Endothelial cell of umbilical vein (primary cell): ENCODE results near the gene ULK1. TPM values are rescaled to one million over a fixed set of nuclear protein-coding genes. Genes with fewer than 3 reads are reported as not detected.

Source experiments
- BruUV-seq: library from RNA; stranded (reverse); fragments of 400-500 nt; replicated peaks from 2 replicates; lab custom pipeline; 2021; lab: Mats Ljungman, UMichigan
- CTCF ChIA-PET: fragments of 300-600, 350-600 bp; sonication (Branson Sonifier 250); formaldehyde crosslinking; loops from one replicate; lab custom pipeline; 2021; ENCODE audit warnings: antibody characterized with exemption, inconsistent platforms; lab: Charles Lee
- POLR2A ChIA-PET: fragments of 300-600, 350-600 bp; sonication (Branson Sonifier 250); formaldehyde crosslinking; loops from one replicate; lab custom pipeline; 2021; ENCODE audit warnings: antibody characterized with exemption, inconsistent platforms; lab: Charles Lee
- DNase-seq: peaks from one replicate; pipeline ENCODE4 v3.0.0-alpha.2; 2011; ENCODE audit warnings: low read depth, low spot score
- FAIRE-seq: peaks from 2 replicates; lab custom pipeline; 2011; peaks lifted over from hg19 to GRCh38; lab: Jason Lieb, UNC
- H2AFZ ChIP-seq: 2 replicates; pipeline ENCODE4 v1.6.0; 2012; ENCODE audit warnings: low read depth, low read length, control low read depth, inconsistent platforms
- H3K27ac ChIP-seq: 2 replicates; pipeline ENCODE4 v1.5.1; 2011; ENCODE audit warnings: low read depth, mild to moderate bottlenecking, control low read depth, low read length, moderate library complexity; ENCODE audit not compliant: insufficient read depth
- H3K27me3 ChIP-seq, 2 experiments: 2 replicates each; pipeline versions ENCODE4 v1.6.0 to v1.6.1; 2011; ENCODE audit warnings: low read length in 2 of 2, mixed read lengths in 1 of 2; ENCODE audit not compliant: control insufficient read depth in 2 of 2, insufficient read depth in 2 of 2
- H3K36me3 ChIP-seq, 2 experiments: 2 replicates in 1 of 2; 3 replicates in 1 of 2; pipeline ENCODE4 v1.5.1; 2011; ENCODE audit warnings: low read length in 2 of 2, mild to moderate bottlenecking in 1 of 2, moderate library complexity in 1 of 2; ENCODE audit not compliant: control insufficient read depth in 2 of 2, insufficient read depth in 2 of 2; ENCODE audit errors: extremely low read depth in 1 of 2
- H3K4me1 ChIP-seq: 3 replicates; pipeline ENCODE4 v1.5.1; 2011; ENCODE audit warnings: mild to moderate bottlenecking, low read length; ENCODE audit not compliant: control insufficient read depth, insufficient read depth; ENCODE audit errors: extremely low read depth
- H3K4me2 ChIP-seq: 2 replicates; pipeline ENCODE4 v1.6.1; 2011; ENCODE audit warnings: low read length, control low read depth, mixed read lengths; ENCODE audit not compliant: insufficient read depth
- H3K4me3 ChIP-seq, 3 experiments: fragments of 200-600 bp in 1 of 3; sonication (generic), shearing (Covaris generic) in 1 of 3; replicated peaks in 1 of 3; 2 replicates each; pipeline ENCODE4 v1.5.1; 2011 to 2016; ENCODE audit warnings: control low read depth in 3 of 3, low read length in 3 of 3, mild to moderate bottlenecking in 2 of 3, inconsistent platforms in 1 of 3, low read depth in 1 of 3, moderate library complexity in 1 of 3; ENCODE audit not compliant: insufficient read depth in 1 of 3
- H3K79me2 ChIP-seq: 2 replicates; pipeline ENCODE4 v1.6.0; 2012; ENCODE audit warnings: low read length, inconsistent platforms; ENCODE audit not compliant: control insufficient read depth, insufficient read depth
- H3K9ac ChIP-seq: replicated peaks from 2 replicates; pipeline ENCODE3; 2011; ENCODE audit warnings: low read length, control low read depth; ENCODE audit not compliant: insufficient read depth; ENCODE audit errors: extremely low read depth
- H3K9me1 ChIP-seq: replicated peaks from 3 replicates; pipeline ENCODE4 v1.6.0; 2011; ENCODE audit warnings: mild to moderate bottlenecking, low read length; ENCODE audit not compliant: control insufficient read depth, insufficient read depth; ENCODE audit errors: extremely low read depth
- H3K9me3 ChIP-seq: replicated peaks from 2 replicates; pipeline ENCODE4 v1.5.1; 2012; ENCODE audit warnings: low read length, inconsistent platforms; ENCODE audit not compliant: control insufficient read depth, insufficient read depth
- H4K20me1 ChIP-seq: replicated peaks from 2 replicates; pipeline ENCODE3; 2011; ENCODE audit warnings: mild to moderate bottlenecking, low read length; ENCODE audit not compliant: control insufficient read depth, insufficient read depth; ENCODE audit errors: extremely low read depth
- CTCF ChIP-seq, 2 donors: IDR thresholded peaks; 1 replicate in 1 of 2; 2 replicates in 1 of 2; pipeline ENCODE4 v1.5.1; 2011; ENCODE audit warnings: low read length in 2 of 2, mild to moderate bottlenecking in 2 of 2, moderate library complexity in 2 of 2, control low read depth in 1 of 2, inconsistent platforms in 1 of 2, low read depth in 1 of 2; ENCODE audit not compliant: insufficient read depth in 1 of 2; ENCODE audit errors: extremely low read depth in 1 of 2
- EZH2 ChIP-seq: IDR thresholded peaks from 2 replicates; pipeline ENCODE4 v1.6.1; 2012; ENCODE audit warnings: borderline replicate concordance, low read depth, mild to moderate bottlenecking, moderate library complexity, low read length, inconsistent platforms; ENCODE audit not compliant: severe bottlenecking
- FOS ChIP-seq: IDR thresholded peaks from 2 replicates; pipeline ENCODE4 v1.6.1; 2011; ENCODE audit warnings: mild to moderate bottlenecking, low read length, moderate library complexity, borderline replicate concordance; ENCODE audit not compliant: insufficient read depth
- GATA2 ChIP-seq: IDR thresholded peaks from 2 replicates; pipeline ENCODE4 v1.7.0; 2011; ENCODE audit warnings: low read depth, mild to moderate bottlenecking, moderate library complexity, mixed read lengths, low read length; ENCODE audit not compliant: insufficient read length, insufficient read depth
- JUN ChIP-seq: IDR thresholded peaks from 2 replicates; pipeline ENCODE4 v1.6.1; 2011; ENCODE audit warnings: borderline replicate concordance, low read depth; ENCODE audit not compliant: insufficient read length, insufficient read depth
- MAX ChIP-seq: IDR thresholded peaks from 2 replicates; pipeline ENCODE4 v1.6.1; 2011; ENCODE audit not compliant: insufficient read depth, insufficient read length
- MYC ChIP-seq: IDR thresholded peaks from one replicate; pipeline ENCODE4 v1.6.1; 2011; ENCODE audit warnings: mild to moderate bottlenecking, low read depth, low read length
- POLR2A ChIP-seq: IDR thresholded peaks from 2 replicates; pipeline ENCODE4 v1.6.1; 2012; ENCODE audit warnings: low read depth, mild to moderate bottlenecking, control low read depth, low read length
- POLR2AphosphoS5 ChIP-seq: IDR thresholded peaks from 2 replicates; pipeline ENCODE4 v1.6.1; 2012; ENCODE audit warnings: low read depth, mild to moderate bottlenecking, control low read depth, low read length, moderate library complexity; ENCODE audit not compliant: insufficient read depth
- dilution Hi-C: fragments of 300-500 bp; cut with MboI; formaldehyde crosslinking; loops from one replicate; pipeline ENCODE4 v1.15.0; 2019; ENCODE audit warnings: low sequenced_read_pairs; ENCODE audit not compliant: extremely low pct_ligation_motif_present
- intact Hi-C: fragments of 100-400 bp; cut with micrococcal nuclease; formaldehyde crosslinking; loops from one replicate; pipeline ENCODE4 v1.10.0; 2022
- polyA plus RNA-seq, 4 experiments: library from polyadenylated mRNA; depleted of rRNA in 3 of 4; stranded (reverse) in 3 of 4; unstranded in 1 of 4; fragments of >200 nt; gene quantifications; 2 replicates each; pipeline versions ENCODE4 v1.2.1 to v1.2.3, GENCODE V29; 2011 to 2012; ENCODE audit warnings: missing spikeins in 1 of 4
- small RNA-seq: library from RNA; depleted of rRNA; stranded (forward); fragments of <200 nt; gene quantifications from one replicate; pipeline ENCODE3, GENCODE V24; 2012; ENCODE audit warnings: low replicate concordance, low read depth; ENCODE audit not compliant: insufficient read depth, insufficient read length
- total RNA-seq: library from RNA; stranded (reverse); gene quantifications from 2 replicates; pipeline ENCODE4 v1.2.3, GENCODE V29; 2021

The ULK1 gene
- total and polyA plus RNA-seq, 2 donors (not counting 3 experiments of a cell fraction or from before 2014, with no cell fraction given): 14.4 to 38.2 TPM

GRCh38 chr12:131971226-131971625 lies 76.8 kb downstream of the ULK1 start:
- BruUV-seq: no TSS peak
- H3K4me2 ChIP-seq: no peak overlapping the region
- dilution Hi-C loops (no loop called here), intact Hi-C loops (no loop called here)
- DNase-seq (peak; percentile 40), FAIRE-seq (peak; percentile 50)
- peaks cover 76% of the 10 kb centered on the region for H3K79me2 ChIP-seq
- H3K27ac ChIP-seq: no peak overlapping the region
- no peak overlapping the region for H3K9ac ChIP-seq
- CTCF ChIA-PET: no interaction called here
- H3K9me1 ChIP-seq: no peaks in the 10 kb centered on the region
- H3K27me3 ChIP-seq: no peaks in the 10 kb centered on the region
- H3K4me3 ChIP-seq: no peak overlapping the region
- no peaks in the 10 kb centered on the region for H3K4me1 ChIP-seq
- H3K36me3 ChIP-seq: no peaks in the 10 kb centered on the region
- POLR2A ChIA-PET: no interaction called here
- TF ChIP-seq GATA2 (no peak), JUN (no peak), MYC (no peak), POLR2AphosphoS5 (no peak), CTCF (IDR thresholded peaks at IDR 0.05; ENCODE audit: extremely low read depth in 1 of 2, insufficient read depth in 1 of 2, low read depth in 1 of 2, low read length in 2 of 2) (no peak), EZH2 (no peak), FOS (no peak), POLR2A (no peak), MAX (no peak)
- peaks cover 3% of the 10 kb centered on the region for H4K20me1 ChIP-seq
- no peak overlapping the region for H2AFZ ChIP-seq
- H3K9me3 ChIP-seq: no peaks in the 10 kb centered on the region

Small RNAs within 50 kb of the gene (small RNA-seq; reads per million reads assigned to genes)
- gene AC131009.3: not detected

Other genes with a start within 250 kb of the ULK1 start
- 53.1 and 53.3 TPM in 2 replicates for gene SFSWAP, start 183.5 kb upstream of the ULK1 start, total RNA-seq
- 38.1 and 49.4 TPM in 2 replicates for gene SFSWAP, start 183.5 kb upstream of the ULK1 start, polyA plus RNA-seq
- 10.7 and 10.8 TPM in 2 replicates for gene MMP17, start 66.2 kb upstream of the ULK1 start, total RNA-seq
- gene MMP17, start 66.2 kb upstream of the ULK1 start, polyA plus RNA-seq: 2.7 and 3.6 TPM in 2 replicates
- 47.9 and 52.2 TPM in 2 replicates for gene PUS1, start 34.7 kb downstream of the ULK1 start, total RNA-seq
- 29.0 and 33.9 TPM in 2 replicates for gene PUS1, start 34.7 kb downstream of the ULK1 start, polyA plus RNA-seq
- gene EP400, start 55.3 kb downstream of the ULK1 start, total RNA-seq: 57.3 and 57.7 TPM in 2 replicates
- gene EP400, start 55.3 kb downstream of the ULK1 start, polyA plus RNA-seq: 7.5 and 9.0 TPM in 2 replicates
- gene DDX51, start 249.7 kb downstream of the ULK1 start, total RNA-seq: 23.5 and 27.2 TPM in 2 replicates
- gene DDX51, start 249.7 kb downstream of the ULK1 start, polyA plus RNA-seq: 10.9 and 11.4 TPM in 2 replicates
- gene NOC4L, start 249.8 kb downstream of the ULK1 start, total RNA-seq: 28.0 and 29.4 TPM in 2 replicates
- 19.4 and 20.7 TPM in 2 replicates for gene NOC4L, start 249.8 kb downstream of the ULK1 start, polyA plus RNA-seq